ENCODE data around the gene PIEZO1.
A peak's percentile ranks its signal among the peaks of the same experiment; 100 is the strongest.
"Not testable (repeated sequence)": the region's sequence is repeated elsewhere in the genome, so short reads cannot be mapped to it uniquely, and the experiment has no call there.

Gene PIEZO1

DNA sequence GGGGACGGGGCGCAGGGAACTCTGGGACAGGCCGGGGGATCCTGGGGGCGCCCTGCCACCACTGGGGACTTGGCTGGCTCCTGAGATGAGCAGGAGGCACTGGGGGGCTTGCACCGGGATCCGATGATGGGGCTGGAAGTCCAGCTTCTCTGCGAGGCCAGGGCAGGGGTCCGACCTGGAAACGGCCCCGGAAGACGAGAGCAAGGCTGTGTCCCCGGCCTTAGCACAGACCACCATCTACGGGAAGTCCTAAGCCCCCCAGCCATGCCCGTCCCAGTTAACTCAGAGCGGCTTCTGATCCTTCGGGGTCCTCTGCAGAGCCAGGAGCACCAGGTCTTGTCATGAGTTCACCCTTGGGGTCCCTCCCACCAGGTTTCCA, 19.1 kb upstream of the PIEZO1 start:
- DNase-seq, result no peak

DNA sequence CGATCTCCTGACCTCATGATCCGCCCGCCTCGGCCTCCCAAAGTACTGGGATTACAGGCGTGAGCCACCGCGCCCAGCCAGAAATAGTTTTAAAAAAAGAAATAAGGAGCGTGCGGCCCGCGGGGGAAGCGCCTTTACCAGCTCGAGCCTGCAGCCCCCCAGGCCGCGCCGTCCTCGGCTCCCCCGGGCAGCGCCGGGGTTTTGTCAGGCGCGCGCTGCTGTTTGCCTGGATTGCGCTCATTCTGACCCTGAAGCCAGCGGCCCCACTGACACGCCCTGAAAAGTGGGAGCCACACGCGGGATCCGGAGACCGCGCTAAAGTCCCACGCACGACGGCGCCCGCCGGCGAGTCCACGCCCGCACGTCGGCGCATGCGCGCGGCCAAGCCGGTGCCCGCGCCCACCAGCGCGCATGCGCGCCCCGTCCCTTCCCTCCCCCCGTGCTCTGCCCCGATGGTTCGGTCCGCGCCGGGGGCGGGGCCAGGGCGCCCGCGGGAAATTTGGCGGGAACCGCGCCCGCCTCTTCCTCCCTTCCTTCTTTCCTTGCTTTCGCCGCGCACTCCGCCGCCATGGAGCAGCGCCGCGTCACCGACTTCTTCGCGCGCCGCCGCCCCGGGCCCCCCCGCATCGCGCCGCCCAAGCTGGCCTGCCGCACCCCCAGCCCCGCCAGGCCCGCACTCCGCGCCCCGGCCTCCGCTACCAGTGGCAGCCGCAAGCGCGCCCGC, 18.4 kb upstream of the PIEZO1 start, which contains the start of gene CDT1:
CDT1 (plus strand) TSS at position 526 of the 724 bp plus-strand sequence; CDS start at position 569, 43 bp downstream.
- DNase-seq, result peak; percentile 93

DNA sequence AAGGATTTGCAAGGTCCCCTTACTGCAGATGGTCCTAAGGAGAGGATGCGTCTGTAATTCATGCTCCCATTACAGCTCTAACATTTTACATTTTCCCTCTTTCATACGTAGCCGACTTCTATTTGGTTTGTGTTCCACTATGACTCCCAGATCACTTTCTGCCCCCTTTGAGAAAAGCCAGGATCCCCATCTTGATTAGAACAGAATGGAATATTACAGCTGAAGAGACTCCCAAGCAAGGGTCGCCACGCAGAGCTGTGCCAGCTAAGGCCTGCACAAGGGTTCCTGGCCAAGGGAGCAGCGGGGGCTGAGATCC, 15.2 kb upstream of the PIEZO1 start:
- no peak for DNase-seq

- DNase-seq, result no peak
These were observed 14.7 kb upstream of the PIEZO1 start for GRCh38 chr16:88799569-88800276.

DNA sequence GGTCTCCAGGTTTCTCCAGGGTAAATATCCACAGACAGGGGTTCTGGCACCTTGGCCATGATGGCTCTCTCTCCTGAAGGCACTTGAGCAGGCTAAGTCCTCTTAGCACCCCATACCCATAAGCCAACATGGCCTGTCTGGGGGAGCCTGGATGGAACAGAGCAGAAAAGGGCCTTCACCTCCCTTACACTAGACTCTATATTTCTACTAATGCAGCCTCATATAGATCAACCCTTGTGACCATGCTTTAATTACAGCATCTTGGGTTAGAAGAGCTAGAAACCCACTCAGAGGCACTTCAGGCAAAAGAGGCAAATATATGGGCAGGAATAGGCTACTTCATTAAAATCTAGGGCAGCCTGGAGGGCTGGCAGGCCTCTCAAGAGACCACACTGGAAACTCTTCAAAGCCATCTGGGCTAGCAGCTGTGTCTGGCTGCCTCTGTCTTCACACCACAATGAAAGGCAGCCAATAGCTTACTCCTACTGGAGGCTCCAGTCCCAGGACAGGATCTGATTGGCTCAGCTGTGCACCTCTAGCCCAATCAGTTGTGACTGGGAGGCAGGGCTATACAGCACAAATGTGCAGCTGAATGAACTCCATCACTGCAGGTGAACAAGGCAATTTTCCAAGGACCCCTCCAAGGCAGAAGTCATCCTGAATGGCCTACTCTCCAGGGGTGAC, 13.9 kb upstream of the PIEZO1 start:
- DNase-seq, result no peak

DNA sequence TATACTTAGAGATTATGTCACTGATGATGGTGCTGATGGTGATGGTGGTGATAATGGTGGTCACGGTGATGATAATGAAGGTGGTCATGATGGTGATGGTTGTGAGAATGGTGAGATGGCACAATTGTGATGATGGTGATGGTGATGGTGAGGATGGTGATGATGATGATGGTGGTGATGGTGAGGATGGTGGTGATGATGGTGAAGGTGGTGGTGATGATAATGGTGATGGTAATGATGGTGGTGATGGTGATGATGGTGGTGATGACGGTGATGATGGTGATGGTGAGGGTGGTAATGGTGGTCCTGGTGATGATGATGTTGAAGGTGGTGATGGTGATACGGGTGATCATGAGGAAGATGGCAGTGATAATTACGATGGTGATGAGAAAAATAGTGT, 13.1 kb upstream of the PIEZO1 start:
- DNase-seq, result no peak

- no peak for DNase-seq
These were observed 11.3 kb upstream of the PIEZO1 start for GRCh38 chr16:88796278-88796677.

GRCh38 chr16:88793251-88793954, 8.4 kb upstream of the PIEZO1 start:
- DNase-seq, result no peak

DNA sequence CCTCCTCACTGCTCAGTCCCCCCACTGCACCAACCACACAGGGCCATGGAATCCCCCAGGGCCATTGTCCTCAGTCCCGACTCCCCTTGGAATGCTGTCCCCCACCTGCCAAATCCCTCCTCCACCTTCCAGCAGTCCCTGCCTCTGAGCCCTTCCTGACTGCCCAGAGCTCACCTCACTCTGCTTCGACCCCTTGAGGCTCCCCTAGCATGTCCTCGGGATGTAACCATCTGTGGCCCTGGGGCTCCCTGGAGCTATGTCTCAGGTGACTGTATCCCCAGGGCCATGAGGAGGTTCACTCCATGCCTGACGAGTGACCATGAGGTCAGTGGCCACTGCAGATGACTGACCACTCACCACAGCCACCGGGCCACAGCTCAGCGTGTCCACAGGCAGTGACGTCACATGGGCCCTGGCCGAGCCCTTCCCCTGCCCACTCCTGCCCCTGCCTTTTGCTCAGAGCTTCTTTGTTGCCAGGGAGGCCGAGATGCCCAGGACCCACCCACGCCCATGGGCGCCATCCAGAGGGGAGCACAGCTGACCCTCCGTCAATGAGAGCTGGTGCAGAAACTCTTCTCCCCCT, 7.7 kb upstream of the PIEZO1 start:
- peak; percentile 47 for DNase-seq

- DNase-seq, result no peak
These were observed 7.1 kb upstream of the PIEZO1 start for GRCh38 chr16:88792078-88792550.

- peak; percentile 57 for DNase-seq
These were observed 5.5 kb upstream of the PIEZO1 start for GRCh38 chr16:88790312-88791211.

DNA sequence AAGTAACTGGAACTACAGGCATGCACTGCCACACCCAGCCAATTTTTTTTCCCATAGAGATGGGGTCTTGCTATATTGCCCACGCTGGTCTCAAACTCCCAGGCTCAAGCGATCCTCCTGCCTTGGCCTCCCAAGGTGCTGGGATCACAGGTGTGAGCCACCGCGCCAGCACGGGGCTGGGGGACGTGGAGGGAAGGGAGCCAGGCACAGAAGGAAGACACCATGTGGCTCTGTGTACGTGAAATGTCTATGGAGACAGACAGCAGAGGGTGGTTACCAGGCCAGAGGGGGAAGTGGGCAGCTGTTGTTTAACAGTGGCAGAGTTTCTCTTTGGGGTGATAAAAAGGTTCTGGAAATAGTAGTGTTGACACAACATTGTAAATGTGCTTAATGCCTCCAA, 4.6 kb upstream of the PIEZO1 start:
- DNase-seq, result no peak

GRCh38 chr16:88788749-88789148, 3.7 kb upstream of the PIEZO1 start:
- not testable (repeated sequence) for DNase-seq

DNA sequence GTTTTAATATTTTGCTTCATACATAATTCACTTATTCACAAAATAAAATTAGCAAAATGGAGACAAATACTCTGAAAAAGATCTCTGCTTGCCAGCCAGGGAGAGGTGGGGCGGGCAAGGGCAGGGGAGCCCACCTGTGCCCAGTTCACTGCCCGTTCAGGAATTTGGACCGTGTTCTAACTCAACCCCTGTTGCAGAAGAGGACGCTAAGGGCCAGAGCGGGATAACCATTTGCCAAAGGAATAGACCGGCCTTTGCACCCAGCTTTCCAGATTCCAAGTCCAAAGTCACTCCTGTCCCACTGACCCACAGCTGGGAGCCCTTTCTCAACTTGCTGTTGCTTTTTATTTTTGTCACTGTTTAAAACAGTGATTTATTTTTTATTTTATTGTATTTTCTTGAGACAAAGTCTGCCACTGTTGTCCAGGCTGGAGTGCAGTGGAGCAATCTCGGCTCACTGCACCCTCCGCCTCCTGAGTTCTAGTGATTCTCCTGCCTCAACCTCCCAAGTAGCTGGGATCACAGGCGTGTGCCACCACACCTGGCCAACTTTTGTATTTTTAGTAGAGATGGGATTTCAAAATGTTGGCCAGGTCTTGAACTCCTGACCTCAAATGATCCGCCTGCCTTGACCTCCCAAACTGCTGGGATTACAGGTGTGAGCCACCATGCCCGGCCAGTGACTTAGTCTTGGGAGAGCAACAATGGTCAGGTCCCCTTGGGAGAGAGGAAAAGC, 2.7 kb upstream of the PIEZO1 start:
- no peak for DNase-seq

GRCh38 chr16:88784856-88785105, 239 bp downstream of the PIEZO1 start:
- no peak for DNase-seq

DNA sequence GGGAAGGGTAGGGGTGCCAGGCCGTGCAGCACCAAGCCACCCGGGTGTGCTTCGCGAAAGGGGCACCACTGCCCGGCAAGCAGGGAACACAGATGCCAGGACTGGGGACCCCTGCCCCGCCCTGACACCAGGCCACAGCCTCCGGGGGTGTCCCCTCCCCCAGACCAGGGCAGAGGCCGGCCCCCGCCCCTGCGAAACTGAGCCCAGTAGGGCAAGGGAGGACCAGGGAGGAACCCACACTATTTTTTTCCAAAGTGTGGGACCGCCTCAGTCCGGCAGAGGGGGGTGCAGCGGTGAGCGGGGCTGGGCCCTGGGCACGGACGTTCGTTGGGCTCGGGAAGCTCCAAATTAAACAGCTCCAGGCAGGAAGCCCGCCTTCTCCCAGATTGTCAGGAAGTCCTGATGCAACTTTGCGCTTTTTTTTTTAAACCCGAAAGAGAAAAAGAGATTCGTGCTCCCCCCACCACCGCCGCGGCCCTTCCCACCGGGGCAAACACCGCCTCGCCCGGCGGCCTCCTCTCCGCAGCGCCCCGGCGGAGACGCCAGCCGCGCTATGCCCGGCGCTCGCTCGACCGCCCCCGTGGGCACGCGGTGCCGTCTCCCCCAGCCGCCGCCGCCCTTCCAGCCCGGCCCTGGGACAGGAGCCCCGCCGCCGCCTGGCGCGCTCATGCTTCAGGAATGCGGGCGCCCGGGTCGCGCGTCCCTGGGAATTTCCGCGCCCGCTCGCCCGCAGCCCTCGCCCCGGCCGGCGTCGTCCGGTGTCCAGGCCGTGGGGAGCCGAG, 755 bp downstream of the PIEZO1 start:
- peak; percentile 76 for DNase-seq

DNA sequence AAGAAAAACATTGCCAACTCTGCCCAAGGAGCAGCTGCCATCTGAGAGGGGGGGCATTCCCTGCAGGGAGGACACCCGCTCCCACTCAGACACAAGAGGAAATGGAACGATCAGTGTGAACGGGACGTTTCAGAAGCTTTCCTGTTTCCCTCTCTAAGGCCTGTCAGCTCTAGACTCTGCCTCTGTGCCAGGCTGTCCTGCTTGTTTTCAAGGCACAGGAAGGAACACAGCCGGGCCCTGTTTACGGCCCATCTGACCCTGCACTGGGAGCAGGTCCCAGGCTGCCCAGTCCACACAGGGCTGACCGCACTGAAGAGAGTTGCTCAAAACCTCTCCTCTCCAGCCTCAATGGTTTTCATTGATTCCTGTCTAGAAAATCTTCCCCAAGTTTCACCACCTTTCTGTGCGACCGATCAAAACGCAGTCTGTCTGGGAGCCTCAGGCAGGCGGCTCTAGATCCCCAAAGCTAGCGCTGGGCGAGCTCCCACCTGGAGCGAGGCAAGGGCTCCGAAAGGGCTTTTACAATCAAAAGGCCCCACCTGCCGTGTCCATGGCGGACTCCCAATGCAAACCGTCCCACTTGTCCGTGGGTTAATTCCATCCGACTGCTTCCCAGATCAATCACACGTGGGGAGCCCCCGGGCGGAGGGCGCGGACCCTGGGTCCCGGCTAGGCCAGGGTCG, 1.5 kb downstream of the PIEZO1 start:
- DNase-seq, result no peak

GRCh38 chr16:88782454-88783390, 2.3 kb downstream of the PIEZO1 start:
- no peak for DNase-seq

Data from right forelimb (tissue), 1 donor.